A549 (cell line): ENCODE results near the gene SLC26A4. TPM values are rescaled to one million over a fixed set of nuclear protein-coding genes. Genes with fewer than 3 reads are reported as not detected.
A peak's percentile ranks its signal among the peaks of the same experiment; 100 is the strongest.

Source experiments
- ATAC-seq, 2 experiments: fragments of 200-7000 bp in 1 of 2; fragments of >200 bp in 1 of 2; cut with Nextera tagmentation in 1 of 2; cut with Tn5 transposase in 1 of 2; 3 replicates each; pipeline versions ENCODE4 v1.8.0 to v1.9.1; 2018 to 2020; ENCODE audit warnings: mild to moderate bottlenecking in 1 of 2, moderate library complexity in 1 of 2
- CTCF ChIA-PET: fragments of 300-600 bp; sonication (Branson Sonifier 250); formaldehyde crosslinking; extraction: SDS; loops from one replicate; lab custom pipeline; 2021; ENCODE audit warnings: antibody characterized with exemption, inconsistent platforms; lab: Yijun Ruan, JAX
- POLR2A ChIA-PET: fragments of 350-600 bp; formaldehyde crosslinking; extraction: SDS; loops from one replicate; lab custom pipeline; 2021; ENCODE audit warnings: antibody characterized with exemption, inconsistent platforms; lab: Yijun Ruan, JAX
- DNase-seq, 2 experiments: peaks; one replicate each; pipeline versions ENCODE4 v3.0.0 to v3.0.0-alpha.2; 2011 to 2016; ENCODE audit warnings: low read depth in 1 of 2, low spot score in 1 of 2
- FAIRE-seq: peaks from 2 replicates; lab custom pipeline; 2011; peaks lifted over from hg19 to GRCh38; lab: Jason Lieb, UNC
- H3K27ac ChIP-seq, 2 experiments: fragments of >200 bp; sonication (Bioruptor Twin); formaldehyde crosslinking; 3 replicates each; pipeline ENCODE4 v1.5.1; 2016 to 2017
- H3K4me1 ChIP-seq: fragments of >200 bp; sonication (Bioruptor Twin); formaldehyde crosslinking; 3 replicates; pipeline ENCODE4 v1.6.1; 2016
- H3K4me2 ChIP-seq: fragments of >200 bp; sonication (Bioruptor Twin); formaldehyde crosslinking; 3 replicates; pipeline ENCODE4 v1.6.1; 2016
- H3K4me3 ChIP-seq: fragments of >200 bp; sonication (Bioruptor Twin); formaldehyde crosslinking; 3 replicates; pipeline ENCODE4 v1.5.1; 2016
- H3K9me3 ChIP-seq: fragments of >200 bp; sonication (Bioruptor Twin); formaldehyde crosslinking; 3 replicates; pipeline ENCODE4 v1.6.1; 2016
- ATOH8 ChIP-seq: fragments of 250-450 bp; sonication (Bioruptor Pico); IDR thresholded peaks from 2 replicates; pipeline ENCODE4 v1.5.0; 2020; ENCODE audit warnings: low read depth, mild to moderate bottlenecking, moderate library complexity
- BCL3 ChIP-seq: fragments of >200 bp; sonication (Bioruptor Twin); formaldehyde crosslinking; IDR thresholded peaks from 3 replicates; pipeline ENCODE4 v1.6.1; 2016
- BHLHE40 ChIP-seq: IDR thresholded peaks from 2 replicates; pipeline ENCODE4 v1.6.1; 2012; ENCODE audit warnings: low read depth, low read length, inconsistent platforms
- CEBPB ChIP-seq, 2 experiments: fragments of >200 bp in 1 of 2; sonication (Bioruptor Twin) in 1 of 2; formaldehyde crosslinking in 1 of 2; IDR thresholded peaks; 2 replicates each; pipeline ENCODE4 v1.6.1; 2012 to 2016
- CHD2 ChIP-seq: fragments of 150-350 bp; IDR thresholded peaks from 2 replicates; pipeline ENCODE4 v1.6.1; 2014; ENCODE audit warnings: low read length; ENCODE audit not compliant: partially characterized antibody
- CTCF ChIP-seq: fragments of >200 bp; sonication (Bioruptor Twin); formaldehyde crosslinking; IDR thresholded peaks from 3 replicates; pipeline ENCODE4 v1.5.1; 2016
- EHF ChIP-seq: fragments of 250-450 bp; sonication (Bioruptor Pico); IDR thresholded peaks from 2 replicates; pipeline ENCODE4 v1.5.0; 2020; ENCODE audit warnings: mild to moderate bottlenecking
- EHMT2 ChIP-seq: fragments of 200-600 bp; sonication (generic); IDR thresholded peaks from 2 replicates; pipeline ENCODE4 v1.6.1; 2016; ENCODE audit warnings: antibody characterized with exemption, low read depth, mild to moderate bottlenecking, moderate library complexity
- EP300 ChIP-seq, 2 experiments: fragments of >200 bp; sonication (Bioruptor Twin); formaldehyde crosslinking; IDR thresholded peaks; 2 replicates in 1 of 2; 3 replicates in 1 of 2; pipeline ENCODE4 v1.6.1; 2016 to 2017
- ESRRA ChIP-seq: fragments of 150-350 bp; IDR thresholded peaks from 2 replicates; pipeline ENCODE4 v1.6.1; 2014; ENCODE audit warnings: mild to moderate bottlenecking, low read length, borderline replicate concordance
- FOXS1 ChIP-seq: fragments of 250-450 bp; sonication (Bioruptor Pico); IDR thresholded peaks from 2 replicates; pipeline ENCODE4 v1.5.0; 2020; ENCODE audit warnings: mild to moderate bottlenecking, moderate library complexity
- HOXA7 ChIP-seq: fragments of 250-450 bp; sonication (Bioruptor Pico); IDR thresholded peaks from 2 replicates; pipeline ENCODE4 v1.5.0; 2020; ENCODE audit warnings: mild to moderate bottlenecking, moderate library complexity
- HOXB5 ChIP-seq: fragments of 250-450 bp; sonication (Bioruptor Pico); IDR thresholded peaks from 2 replicates; pipeline ENCODE4 v1.5.0; 2020; ENCODE audit warnings: mild to moderate bottlenecking, moderate library complexity
- JUN ChIP-seq, 2 experiments: fragments of >200 bp; sonication (Bioruptor Twin); formaldehyde crosslinking; IDR thresholded peaks; 2 replicates in 1 of 2; 3 replicates in 1 of 2; pipeline ENCODE4 v1.6.1; 2016 to 2017
- JUNB ChIP-seq: fragments of >200 bp; sonication (Bioruptor Twin); formaldehyde crosslinking; IDR thresholded peaks from 2 replicates; pipeline ENCODE4 v1.6.1; 2016
- KDM5A ChIP-seq: fragments of 200-600 bp; sonication (generic); IDR thresholded peaks from 2 replicates; pipeline ENCODE4 v1.6.1; 2016; ENCODE audit warnings: antibody characterized with exemption, mild to moderate bottlenecking
- MAX ChIP-seq: IDR thresholded peaks from 2 replicates; pipeline ENCODE4 v1.6.1; 2012
- MAZ ChIP-seq: fragments of 150-350 bp; IDR thresholded peaks from 2 replicates; pipeline ENCODE4 v1.6.1; 2014; ENCODE audit warnings: antibody characterized with exemption, low read depth, low read length, borderline replicate concordance
- MYC ChIP-seq: IDR thresholded peaks from 2 replicates; pipeline ENCODE4 v1.6.1; 2012; ENCODE audit warnings: mild to moderate bottlenecking, inconsistent platforms, low read length, improper control_type of control experiment, borderline replicate concordance
- NFE2L2 ChIP-seq: fragments of 150-350 bp; conservative IDR thresholded peaks from 2 replicates; pipeline ENCODE4 v1.6.1; 2014; ENCODE audit warnings: low read length
- NPAS2 ChIP-seq: fragments of 250-450 bp; sonication (Bioruptor Pico); IDR thresholded peaks from 2 replicates; pipeline ENCODE4 v1.8.0; 2022; ENCODE audit warnings: mild to moderate bottlenecking, moderate library complexity, borderline replicate concordance
- PHF8 ChIP-seq: fragments of 200-600 bp; sonication (generic); IDR thresholded peaks from 2 replicates; pipeline ENCODE4 v1.6.1; 2016; ENCODE audit warnings: low read depth, mild to moderate bottlenecking, antibody characterized with exemption, moderate library complexity, borderline replicate concordance
- POLR2A ChIP-seq: IDR thresholded peaks from 2 replicates; pipeline ENCODE4 v1.6.1; 2012; ENCODE audit warnings: mild to moderate bottlenecking, low read length
- RAD21 ChIP-seq, 2 experiments: fragments of >200 bp in 1 of 2; sonication (Bioruptor Twin) in 1 of 2; formaldehyde crosslinking in 1 of 2; IDR thresholded peaks in 1 of 2; conservative IDR thresholded peaks in 1 of 2; 2 replicates in 1 of 2; 3 replicates in 1 of 2; pipeline ENCODE4 v1.6.1; 2012 to 2018; ENCODE audit warnings: inconsistent platforms in 1 of 2
- SMC3 ChIP-seq: fragments of >200 bp; sonication (Bioruptor Twin); formaldehyde crosslinking; IDR thresholded peaks from 3 replicates; pipeline ENCODE4 v1.6.1; 2018; ENCODE audit warnings: inconsistent platforms
- SREBF2 ChIP-seq: fragments of 450-650 bp; IDR thresholded peaks from 2 replicates; pipeline ENCODE4 v1.6.1; 2014; ENCODE audit warnings: mild to moderate bottlenecking, moderate library complexity
- TFCP2L1 ChIP-seq: fragments of 250-450 bp; sonication (Bioruptor Pico); IDR thresholded peaks from 2 replicates; pipeline ENCODE4 v1.5.0; 2021; ENCODE audit warnings: mild to moderate bottlenecking
- TP53 ChIP-seq: fragments of 250-450 bp; sonication (Bioruptor Pico); IDR thresholded peaks from 2 replicates; pipeline ENCODE4 v1.5.0; 2021; ENCODE audit warnings: mild to moderate bottlenecking, moderate library complexity
- USF2 ChIP-seq: fragments of 450-650 bp; IDR thresholded peaks from 2 replicates; pipeline ENCODE4 v1.6.1; 2014; ENCODE audit warnings: antibody characterized with exemption
- ZNF302 ChIP-seq: fragments of 250-450 bp; sonication (Bioruptor Pico); IDR thresholded peaks from 2 replicates; pipeline ENCODE4 v1.9.0; 2021; ENCODE audit warnings: inconsistent platforms, mild to moderate bottlenecking, moderate library complexity
- ZSCAN20 ChIP-seq: fragments of 250-450 bp; sonication (Bioruptor Pico); IDR thresholded peaks from 2 replicates; pipeline ENCODE4 v1.8.0; 2022; ENCODE audit warnings: mild to moderate bottlenecking, moderate library complexity
- whole genome bisulfite sequencing: methylation state at CpG from one replicate; pipeline ENCODE4 v1.1.6; 2017; ENCODE audit errors: missing lambda C conversion rate; 5-methylcytosine and 5-hydroxymethylcytosine counted together
- polyA plus RNA-seq, 4 experiments: library from polyadenylated mRNA; depleted of rRNA in 3 of 4; stranded (reverse); fragments of >200 nt; fragmentation: RNase III in 1 of 4; extraction: RNeasy Plus Mini Kit Qiagen cat#74134 plus additional on column Dnase treatment in 1 of 4; gene quantifications; 2 replicates in 3 of 4; 3 replicates in 1 of 4; pipeline ENCODE4 v1.2.3, GENCODE V29; 2011 to 2017

SLC26A4 gene
- polyA plus RNA-seq, 2 of the 4 experiments (the other 2 are of a cell fraction): 0.21 to 0.43 TPM

GRCh38 chr7:107743567-107744344 lies 83.1 kb downstream of the SLC26A4 start, which contains the start of gene CBLL1 (continued):
- TF ChIP-seq USF2: no peak
- no peak for TF ChIP-seq EHF (CRISPR knock-in tag)
- 0 out of 2 replicates have a peak, but pooled peaks have one; percentile 61 for TF ChIP-seq TP53 (CRISPR knock-in tag)
- TF ChIP-seq NPAS2 (CRISPR knock-in tag): no peak
- no peak for TF ChIP-seq EHMT2
- peak; percentile 88 for TF ChIP-seq BCL3
- TF ChIP-seq CHD2: no peak
- no peak for TF ChIP-seq HOXB5 (CRISPR knock-in tag)
- no peak for TF ChIP-seq BHLHE40
- TF ChIP-seq JUNB: no peak
- TF ChIP-seq POLR2A: peak; percentile 56
- no peak for TF ChIP-seq ESRRA
- peak; percentile 77 for TF ChIP-seq CTCF
- TF ChIP-seq MAX: peak; percentile 79
- peak; percentile 92 for TF ChIP-seq PHF8
- peak; percentile 88; the same call in 1 of the 2 replicates for TF ChIP-seq FOXS1 (CRISPR knock-in tag)
- peak in 1 of 2 experiments; percentile 93; a peak in 3 of 5 replicates for TF ChIP-seq JUN (IDR thresholded peaks at IDR 0.05)
- no peak for TF ChIP-seq SREBF2

- Histone ChIP-seq H3K4me1 (peaks cover 29% of the 10 kb centered on the region), H3K9me3 (no peaks in the 10 kb centered on the region), H3K4me2 (peak overlapping the region; percentile 83), H3K27ac (peak overlapping the region; percentile 95 to 96), H3K4me3 (peak overlapping the region; percentile 66)
- no peak for DNase-seq
- POLR2A ChIA-PET: interaction anchor here (0.6 to 2.5 kb wide), 8 partner anchors 11 to 576 kb away, joined by 4 to 40 read pairs (median 9); partner anchors contain the start of genes COG5, DLD, DUS4L and HBP1
- WGBS: 0% methylated on average over 20 of the region's 22 CpGs
- CTCF ChIA-PET: interaction anchor here (0.9 to 6.3 kb wide), 6 partner anchors 9 to 281 kb away, joined by 3 to 132 read pairs (median 19); partner anchors contain the start of gene DLD
- ATAC-seq: peak; percentile 62 to 74
- no peak for FAIRE-seq
- TF ChIP-seq PHF8 (peak; percentile 15; the same call in 1 of the 2 replicates), CEBPB (IDR thresholded peaks at IDR 0.05) (no peak), SMC3 (no peak), ATOH8 (no peak), ZNF302 (CRISPR knock-in tag) (no peak), USF2 (no peak), EP300 (IDR thresholded peaks at IDR 0.05) (no peak), HOXA7 (CRISPR knock-in tag) (no peak), MYC (no peak), BCL3 (no peak), NFE2L2 (no peak), JUN (IDR thresholded peaks at IDR 0.05) (no peak), POLR2A (no peak), RAD21 (conservative IDR thresholded peaks at IDR 0.05 in 1 of 2, IDR thresholded peaks at IDR 0.05 in 1 of 2) (no peak), KDM5A (no peak; the same call in 1 of the 2 replicates), HOXB5 (CRISPR knock-in tag) (no peak), EHF (CRISPR knock-in tag) (peak; percentile 42; the same call in 1 of the 2 replicates), MAZ (no peak), TFCP2L1 (CRISPR knock-in tag) (0 out of 2 replicates have a peak, but pooled peaks have one; percentile 31), ZSCAN20 (CRISPR knock-in tag) (no peak)
These were observed 83.7 kb downstream of the SLC26A4 start for GRCh38 chr7:107744345-107744750.
